ENCODE measurements around the gene MPZL3.

- TF ChIP-seq CTCF (conservative IDR thresholded peaks at IDR 0.05) (no peak), ZFX (IDR thresholded peaks at IDR 0.05) (no peak)
Measured at GRCh38 chr11:118215765-118216164, 36.4 kb downstream of the MPZL3 start.
